ENCODE results near the gene TXNRD2.

The TXNRD2 gene

DNA sequence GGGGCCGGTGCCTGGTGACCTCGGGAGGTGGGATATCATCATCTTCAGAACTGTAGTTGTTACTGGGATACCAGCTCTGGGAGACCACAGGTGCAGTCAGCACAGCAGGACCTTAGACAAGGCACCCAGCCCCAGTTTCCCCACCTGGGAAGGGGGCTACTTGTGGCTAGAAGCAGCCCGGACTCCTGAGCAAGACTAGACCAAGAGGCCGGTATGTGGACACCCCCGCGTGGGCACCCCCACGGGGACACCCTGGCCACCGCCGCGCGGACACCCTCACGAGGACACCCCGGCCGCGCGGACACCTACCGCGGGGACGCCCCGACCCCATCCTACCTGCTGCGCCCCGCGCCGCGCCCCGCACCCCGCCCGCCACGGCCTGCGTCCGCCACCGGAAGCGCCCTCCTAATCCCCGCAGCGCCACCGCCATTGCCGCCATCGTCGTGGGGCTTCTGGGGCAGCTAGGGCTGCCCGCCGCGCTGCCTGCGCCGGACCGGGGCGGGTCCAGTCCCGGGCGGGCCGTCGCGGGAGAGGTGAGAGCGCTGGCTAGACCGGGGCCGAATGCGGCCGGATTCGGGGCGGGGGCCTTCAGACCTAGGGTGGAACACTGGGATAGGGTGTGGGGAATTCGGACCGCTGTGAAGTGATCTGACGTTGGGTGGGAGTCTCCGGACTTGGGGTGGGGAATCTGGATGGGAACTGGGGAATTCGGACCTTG is at the start of gene TXNRD2, which contains the start of gene COMT:
Gene TXNRD2 (minus strand): TSS at position 454 of the 718 bp plus-strand sequence. CDS start 15 bp downstream, at position 439.
Gene COMT (plus strand): TSS at position 408 of the 718 bp plus-strand sequence. CDS start 20,755 bp downstream, outside the sequence.
- no peak for DNase-seq

DNA sequence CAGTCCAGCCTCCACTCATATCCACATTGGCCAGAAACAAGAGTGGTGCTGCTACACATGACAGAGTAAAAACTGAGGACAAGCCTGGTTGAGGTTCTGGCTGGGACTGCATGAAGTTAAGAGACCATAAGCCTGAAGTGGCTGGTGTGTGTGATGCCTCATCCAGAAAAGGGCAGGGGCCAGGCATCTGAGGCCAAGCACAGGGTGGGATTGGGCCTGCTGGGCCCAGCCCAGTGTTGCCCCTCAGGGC is 49.7 kb upstream of the TXNRD2 start:
- no peak for DNase-seq

DNA sequence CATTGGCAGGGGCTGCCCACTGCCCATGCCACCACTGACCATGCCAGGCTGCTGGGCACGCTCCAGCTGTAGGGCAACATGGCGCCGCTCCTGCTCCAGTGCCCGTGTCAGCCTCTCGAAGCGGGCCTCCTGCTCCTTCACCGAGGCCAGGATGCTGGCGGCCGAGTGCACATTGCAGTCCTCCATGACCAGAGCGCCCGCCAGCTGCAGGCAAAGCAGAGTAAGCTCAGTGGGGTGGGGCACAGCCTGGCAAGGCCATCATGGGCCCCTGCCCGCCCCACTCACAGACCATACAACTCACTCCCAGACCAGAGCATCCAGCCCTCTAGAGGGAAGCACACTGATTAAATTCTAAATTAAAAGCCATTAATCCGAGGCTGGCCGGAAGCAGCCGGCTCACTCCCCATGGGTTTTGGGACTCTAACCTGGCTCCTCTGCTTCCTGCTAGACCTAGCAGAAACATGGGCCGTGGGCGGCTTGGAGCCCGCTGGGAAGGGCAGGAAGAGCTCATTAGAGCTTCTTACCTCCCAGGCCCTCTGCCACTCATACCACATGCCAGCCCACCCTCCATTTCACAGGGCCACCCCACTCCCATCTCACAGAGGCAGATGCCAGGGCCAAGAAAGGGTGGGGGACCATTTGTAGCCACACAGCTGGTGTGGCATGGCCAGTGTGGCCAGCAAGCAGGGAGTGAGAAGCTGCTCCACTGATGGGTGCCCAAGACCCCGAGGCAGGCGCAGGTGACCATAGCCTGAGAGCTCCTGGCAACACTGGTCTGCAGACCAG is 49.2 kb upstream of the TXNRD2 start:
- DNase-seq = no peak

DNA sequence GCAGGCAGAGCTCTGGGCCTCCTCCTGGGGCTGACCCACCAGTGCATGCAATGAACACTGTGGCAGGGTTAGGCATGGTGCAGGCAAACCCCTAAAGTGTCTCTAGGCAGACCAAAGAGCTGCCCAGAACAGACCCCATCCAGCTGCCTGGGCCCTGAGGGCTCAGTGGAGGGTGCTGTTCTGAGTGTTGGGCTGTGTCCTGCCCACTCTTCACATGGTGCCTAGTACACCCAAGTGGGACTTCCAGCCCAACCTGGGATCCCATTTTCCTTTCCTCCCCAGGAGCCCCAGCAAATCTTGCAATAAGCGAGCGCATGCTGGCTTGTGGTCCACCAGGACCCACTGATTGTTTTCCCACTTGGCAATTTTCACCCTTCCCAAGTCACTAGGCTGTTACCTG is 48.6 kb upstream of the TXNRD2 start:
- no peak for DNase-seq

DNA sequence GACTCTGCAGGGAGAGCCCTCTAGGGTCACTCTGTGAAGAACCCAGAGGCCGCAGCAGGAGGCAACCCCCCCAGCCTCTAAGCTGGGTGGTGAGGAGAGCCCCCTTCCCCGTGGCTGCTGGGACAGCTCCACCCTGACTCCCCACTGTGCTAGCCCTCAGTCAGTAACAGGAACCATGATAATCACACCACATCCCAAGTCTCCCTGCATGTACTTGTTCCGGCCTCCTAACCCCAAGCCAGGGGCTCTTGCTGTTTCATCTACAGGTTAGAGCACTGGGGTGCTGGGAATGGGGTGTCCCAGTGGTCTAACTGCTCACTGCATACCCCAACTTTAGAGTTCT is 48.1 kb upstream of the TXNRD2 start:
- no peak for DNase-seq

DNA sequence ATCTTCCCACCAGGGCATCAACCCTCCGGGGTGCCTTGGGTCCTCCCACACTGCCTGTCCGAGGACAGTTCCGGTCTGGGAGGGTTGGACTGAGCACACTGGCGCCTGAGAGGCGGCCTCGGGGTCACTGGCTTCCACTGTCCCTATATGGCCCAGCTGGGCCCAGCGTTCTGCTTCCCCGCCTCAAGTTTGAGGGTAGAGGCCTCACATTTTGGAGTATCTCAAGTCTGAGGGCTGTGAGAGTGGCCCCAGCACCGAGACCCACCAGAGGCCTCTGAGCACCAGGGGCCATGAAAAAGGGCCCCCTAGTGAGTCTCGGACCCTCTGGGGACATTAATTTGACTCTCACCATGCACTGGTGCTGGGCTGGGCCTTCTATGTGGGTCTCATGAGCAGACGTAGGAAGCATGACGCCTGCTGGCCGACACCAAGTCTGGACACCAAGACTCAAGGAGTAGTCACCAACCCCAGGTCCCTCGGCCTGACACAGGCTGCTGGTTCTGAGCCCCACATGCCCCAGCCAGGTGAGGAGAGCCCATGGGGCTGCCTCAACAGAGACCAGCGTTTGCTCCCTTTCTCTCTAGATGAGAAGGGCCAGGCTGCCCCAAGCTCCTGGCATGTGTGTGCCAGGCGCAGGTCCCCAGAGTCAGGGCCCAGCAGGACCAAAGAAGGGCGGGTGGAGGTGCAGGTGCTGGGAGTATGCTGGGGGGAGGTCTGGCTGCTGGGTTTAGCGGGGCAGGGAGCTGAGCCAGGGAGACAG is 47.5 kb upstream of the TXNRD2 start:
- DNase-seq = no peak

DNA sequence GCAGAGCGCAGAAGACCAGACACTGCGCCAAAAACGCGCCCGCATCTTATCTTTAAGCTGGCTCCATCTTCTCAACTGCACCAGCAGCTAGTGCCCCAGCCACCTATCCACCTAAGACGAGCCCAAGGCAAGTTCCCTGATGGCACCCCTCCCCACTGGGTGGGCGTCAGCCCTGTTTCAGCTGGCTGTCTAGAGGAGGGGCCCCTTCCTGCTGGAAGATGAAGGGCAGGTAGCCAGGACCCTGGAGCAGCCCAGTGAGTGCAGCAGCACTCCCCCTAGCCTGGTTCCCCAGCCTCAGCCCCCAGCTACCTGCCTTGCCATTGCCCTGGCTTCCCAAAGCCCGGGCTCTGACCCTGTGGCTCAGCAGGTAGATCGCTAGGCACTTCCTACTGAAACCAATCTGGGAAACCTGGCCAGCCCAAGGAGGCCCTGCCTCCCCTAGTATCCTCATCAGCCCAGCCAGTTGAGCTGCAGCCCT is 46.8 kb upstream of the TXNRD2 start:
- no peak for DNase-seq

DNA sequence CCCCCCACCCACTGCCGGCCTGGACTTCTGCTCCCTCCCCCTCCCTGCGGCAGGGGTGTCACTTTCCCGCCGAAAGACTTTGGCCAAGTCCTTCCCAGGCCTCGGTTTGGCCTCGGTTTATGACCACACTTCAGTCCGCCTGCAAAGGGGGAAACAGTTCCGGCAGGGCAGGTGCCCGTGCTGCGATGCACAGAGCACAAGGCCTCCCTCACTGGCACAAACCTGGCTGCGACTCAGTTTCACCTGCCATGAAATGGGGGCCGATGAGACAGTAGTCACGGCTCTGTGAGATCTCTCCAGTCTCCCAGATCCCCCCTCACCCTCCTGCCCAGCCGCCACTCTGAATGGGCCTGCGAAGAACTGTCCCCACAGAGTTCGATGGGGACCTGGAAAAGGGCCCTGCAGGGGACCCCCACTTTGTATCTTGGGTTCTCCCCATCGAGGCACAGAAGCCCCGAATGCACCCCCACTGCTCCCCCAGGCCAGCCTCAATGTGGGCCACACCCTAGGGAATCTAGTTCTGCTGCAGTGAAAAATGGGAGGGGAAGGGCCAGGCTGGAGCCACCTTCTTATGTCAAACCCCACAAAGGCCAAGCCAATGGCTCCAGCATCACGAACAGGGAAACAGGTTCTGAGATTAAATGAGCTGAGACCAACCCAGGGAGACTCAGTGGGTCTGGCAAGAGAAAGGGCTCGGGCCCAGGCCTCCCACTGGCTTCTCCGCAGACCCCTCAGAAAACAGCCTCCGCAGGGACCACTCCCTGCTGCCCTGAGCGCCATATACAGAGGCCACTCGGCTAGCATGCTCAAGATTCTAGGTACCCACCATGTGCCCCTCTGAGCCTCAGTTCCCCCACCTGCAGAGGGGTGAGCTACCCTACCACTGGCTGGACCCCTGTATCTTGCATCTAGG is 46.0 kb upstream of the TXNRD2 start:
- no peak for DNase-seq

DNA sequence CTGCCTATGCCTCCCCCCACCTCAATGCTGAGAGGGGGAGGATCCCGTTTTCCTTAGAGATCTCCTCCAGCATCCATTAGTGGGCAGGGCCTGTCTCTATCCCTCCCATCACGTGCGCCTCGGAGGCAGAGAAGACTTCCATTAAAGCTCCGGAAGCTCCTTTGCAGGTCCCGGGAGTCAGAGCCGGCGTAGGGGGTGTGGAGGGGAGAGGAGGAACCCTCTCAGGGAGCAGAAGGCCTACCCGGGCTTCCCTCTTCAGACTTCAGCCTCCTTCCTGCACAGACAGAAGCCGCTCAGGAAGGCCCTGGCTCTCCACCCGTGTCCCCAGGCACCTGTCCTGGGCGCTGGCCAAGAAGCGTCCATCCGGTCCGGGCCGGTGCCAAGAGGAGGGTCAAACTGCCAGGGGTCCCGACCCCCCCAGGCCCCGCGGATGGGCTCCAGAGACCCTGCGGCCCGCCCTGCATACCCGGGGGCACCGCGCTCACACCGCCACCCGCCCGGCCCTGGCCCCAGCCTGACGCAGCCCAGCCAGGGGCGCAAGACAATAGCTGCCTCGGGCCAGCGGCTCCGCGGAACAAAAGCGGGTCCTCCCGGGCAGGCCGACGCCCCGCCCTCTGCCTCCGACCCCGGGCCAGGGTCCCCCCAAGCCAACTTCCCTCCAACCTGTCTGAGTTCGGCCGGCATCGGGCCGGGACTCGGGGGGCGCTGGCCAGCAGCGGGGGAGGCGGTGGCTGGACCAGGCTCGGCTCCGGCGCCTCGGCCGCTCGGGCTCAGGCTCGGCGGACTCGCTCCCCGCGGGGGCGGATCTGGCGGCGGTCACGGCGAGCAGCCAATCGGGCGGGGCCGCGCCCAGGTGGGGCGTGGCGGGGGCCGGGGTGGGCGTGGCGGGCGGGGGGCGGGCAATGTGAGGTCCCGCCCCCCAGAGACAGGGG is 45.1 kb upstream of the TXNRD2 start:
- peak; percentile 40 for DNase-seq

DNA sequence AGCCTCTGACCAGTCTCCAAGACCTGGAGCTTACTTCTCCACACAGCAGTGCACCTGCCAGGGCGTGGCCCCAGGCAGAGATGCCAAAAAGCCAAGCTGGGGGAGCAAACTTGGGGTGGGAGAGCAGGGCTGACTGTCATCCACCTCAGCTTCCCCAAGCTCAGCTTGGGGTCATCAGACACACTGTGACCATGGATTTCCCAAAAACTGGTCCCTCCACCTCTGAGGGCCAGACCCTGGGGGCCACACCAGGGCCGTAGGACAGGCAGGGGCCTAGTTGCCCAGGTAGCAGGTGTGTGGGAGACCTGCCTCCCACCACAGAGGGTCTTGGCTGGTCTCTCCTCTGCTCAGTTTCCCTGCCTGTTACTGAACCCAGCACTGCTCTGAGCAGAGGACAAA is 44.4 kb upstream of the TXNRD2 start:
- no peak for DNase-seq

DNA sequence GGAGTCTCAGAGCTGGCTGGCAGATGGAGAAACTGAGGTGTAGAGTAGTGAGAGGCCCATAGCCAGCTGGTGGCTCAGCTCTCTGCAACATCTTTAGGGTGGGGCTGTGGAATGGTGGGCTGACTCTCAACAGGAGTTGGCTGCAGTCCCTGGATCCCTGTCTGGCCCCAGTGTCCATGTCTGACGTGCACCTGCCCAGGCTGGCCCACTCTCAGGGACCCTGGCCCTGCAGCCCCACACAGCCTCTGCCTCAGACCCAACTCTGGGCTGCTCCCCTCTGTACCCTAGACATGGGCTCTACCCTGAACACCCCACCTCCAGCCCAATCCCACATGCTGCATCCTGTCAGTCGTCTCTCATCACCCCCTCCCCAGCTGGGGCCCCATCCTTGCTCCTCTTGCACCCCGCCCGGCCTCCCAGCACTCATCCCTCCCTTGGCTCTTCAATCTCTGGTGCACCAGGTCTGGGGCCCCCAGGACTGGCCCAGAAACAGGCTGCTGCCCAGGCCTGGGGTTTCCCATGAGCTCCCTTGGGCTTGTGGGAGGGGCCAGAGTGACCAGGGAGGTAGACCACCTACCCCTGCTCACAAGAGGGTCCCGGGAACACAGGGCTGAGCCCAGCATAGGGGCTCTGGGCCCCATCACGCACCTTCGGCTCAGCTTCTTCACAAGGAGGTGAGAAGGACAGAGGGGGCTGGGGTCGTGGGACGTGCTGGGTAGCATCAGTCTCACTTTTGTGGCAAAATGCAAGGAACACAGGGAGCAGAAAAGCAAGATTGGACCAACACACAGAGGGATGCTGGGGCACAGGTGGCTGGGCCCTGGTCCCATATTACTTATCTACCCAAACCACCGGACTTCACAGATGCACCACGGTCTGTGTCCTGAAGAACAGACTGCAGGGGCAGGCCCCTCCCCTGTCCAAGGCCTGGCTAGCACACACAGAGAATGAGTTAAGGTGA is 43.5 kb upstream of the TXNRD2 start:
- no peak for DNase-seq

DNA sequence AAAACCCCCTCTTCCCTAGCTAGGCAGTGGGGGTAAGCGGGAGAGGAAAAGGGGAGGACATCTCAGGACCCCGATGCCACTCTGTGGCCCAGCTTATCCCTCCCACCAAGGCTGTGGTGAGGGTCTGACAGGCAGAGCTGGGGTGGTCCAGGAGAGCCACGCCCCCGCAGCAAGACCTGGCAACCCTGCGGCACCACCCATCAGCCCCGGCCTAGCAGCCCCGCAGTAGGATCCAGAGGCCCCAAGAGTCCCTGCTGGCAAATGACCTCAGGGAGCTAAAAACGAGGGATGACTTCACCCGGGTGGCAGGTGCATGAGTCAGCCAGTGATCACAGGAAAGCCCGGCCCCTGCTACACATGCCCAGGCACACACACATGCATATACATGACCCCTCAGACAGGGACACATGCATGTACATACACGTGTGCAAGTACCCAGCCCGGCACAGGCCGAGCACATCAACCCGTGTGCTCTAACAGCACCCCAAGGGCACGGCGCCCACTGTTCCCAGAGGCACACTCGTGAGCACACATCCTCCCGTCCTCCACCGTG is 42.7 kb upstream of the TXNRD2 start:
- DNase-seq = no peak

DNA sequence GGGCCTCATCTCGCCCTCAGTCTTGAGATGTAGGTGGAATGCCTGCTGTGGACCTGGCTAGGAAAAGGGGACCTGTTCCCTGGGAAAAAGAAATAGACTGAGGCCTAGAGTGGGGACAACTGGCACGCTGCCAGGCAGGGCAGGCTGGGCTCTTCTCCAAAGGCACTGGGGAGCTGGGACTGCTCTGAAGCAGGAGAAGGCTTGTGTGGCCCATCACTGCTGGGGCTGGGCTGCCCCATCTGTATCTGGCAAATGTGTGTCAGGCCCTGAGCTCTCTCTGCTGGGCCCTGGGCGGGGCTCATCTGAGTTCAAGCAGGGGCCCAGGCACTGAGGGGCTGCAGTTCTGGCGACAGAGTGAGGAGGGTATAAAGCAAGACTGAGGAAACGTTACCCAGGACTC is 42.1 kb upstream of the TXNRD2 start:
- DNase-seq = no peak

DNA sequence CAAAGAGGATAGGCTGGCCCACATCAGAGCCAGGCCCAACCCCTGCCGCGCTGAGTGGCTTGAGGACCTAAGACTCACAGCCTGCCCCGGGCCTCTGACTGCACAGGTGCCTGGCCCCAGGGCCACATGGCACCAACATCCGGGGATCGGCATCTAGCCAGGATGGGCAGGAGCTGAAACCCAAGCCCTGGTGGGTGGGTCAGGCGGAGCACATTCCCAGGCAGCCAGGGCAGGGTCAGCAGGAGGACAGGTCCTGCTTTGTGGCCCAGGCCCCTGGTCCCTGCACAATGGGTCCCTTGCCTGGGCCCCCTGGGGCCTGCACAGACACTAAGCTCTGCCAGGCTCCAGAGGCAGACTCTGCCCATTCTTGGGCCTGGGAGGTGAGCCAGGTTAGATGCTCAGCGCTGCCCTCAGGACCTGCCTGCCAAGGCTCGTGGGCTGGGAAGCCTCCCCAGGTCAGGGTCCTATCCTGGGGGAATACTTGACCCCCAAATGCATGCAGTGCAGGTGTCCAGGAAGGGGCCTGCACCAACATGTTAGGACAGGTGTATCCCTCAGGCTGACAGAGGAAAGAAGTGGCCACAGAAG is 41.5 kb upstream of the TXNRD2 start:
- no peak for DNase-seq

DNA sequence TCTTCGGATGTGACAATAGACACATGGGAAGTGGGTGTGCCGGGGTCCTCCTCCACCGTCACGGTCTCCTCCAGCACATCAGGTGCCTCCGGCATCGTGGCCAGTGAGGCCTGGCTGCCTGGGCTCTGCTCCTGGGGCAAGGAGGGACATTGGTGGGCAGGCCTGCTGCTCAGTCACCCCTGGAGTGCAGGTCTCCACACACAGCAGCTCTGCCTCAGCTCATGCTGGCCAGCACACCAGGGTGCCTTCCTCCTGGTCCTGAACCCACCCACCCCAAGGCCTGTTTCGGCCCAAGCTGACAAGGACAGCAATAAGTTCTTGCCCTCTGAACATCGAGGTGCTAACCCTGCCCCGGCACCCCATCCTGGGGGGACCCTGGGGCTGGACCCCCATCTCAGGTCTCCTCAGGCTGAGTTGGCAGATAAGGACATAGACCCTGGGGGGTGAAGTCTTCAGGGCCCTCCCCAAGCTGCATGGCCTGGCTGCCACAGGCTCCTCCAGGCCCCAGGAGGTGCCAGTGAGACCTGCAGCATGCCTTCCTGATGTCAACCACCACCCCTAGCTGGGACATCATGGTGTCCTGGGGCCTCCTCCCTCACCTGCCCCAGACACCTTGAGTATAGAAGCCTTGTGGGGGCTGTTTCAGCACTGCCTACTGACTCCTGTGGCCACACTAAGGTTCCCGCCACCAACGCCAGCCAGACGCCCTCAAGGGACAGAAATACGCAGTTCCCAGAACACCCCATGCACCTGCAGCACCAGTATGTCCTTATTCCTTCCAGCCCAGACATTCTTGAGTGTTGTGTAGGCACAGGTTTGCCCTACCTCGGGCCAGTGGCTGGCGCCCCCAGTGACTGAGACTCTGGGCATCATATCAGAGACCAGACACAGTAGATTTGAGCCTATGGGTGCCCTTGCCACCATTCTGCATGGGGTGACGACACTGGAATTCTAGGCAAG is 40.6 kb upstream of the TXNRD2 start:
- DNase-seq = no peak

DNA sequence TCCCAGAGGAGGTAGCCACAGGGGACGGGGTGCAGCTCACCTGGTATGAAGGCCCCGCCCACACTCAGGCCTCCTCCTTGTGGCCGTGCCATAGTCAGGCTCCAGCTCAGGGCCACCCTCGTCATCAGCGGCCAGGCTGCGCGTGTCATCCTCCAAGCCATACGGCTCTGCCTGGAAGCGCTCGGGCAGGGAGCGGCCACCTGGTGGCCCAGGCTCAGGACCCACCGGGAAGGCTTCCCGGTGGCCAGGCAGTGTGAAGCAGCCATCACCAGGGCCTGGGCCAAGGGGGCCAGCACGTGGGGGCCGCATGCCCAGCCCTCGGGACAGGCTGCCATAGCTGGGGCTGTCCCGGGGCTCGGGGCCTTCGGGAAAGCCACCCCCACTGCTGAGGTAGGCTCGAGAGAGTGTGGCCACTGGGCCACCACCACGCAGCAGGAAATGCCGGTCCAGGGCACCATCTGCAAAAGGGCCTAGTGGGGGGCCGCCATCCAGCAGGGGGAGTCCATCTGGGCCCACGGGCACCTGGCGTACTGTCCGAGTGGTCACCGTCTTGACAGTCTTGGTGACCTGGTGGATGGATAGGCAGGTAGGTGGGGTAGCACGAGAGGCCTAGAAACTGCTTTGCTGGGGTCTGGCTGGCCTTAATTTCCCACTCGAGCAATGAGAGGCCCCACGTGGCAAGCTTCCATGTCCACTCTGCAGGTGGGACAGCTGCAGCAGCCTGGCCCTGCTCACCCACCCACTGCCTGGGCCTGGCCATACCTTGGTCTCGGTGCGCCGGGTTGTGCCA is 39.7 kb upstream of the TXNRD2 start:
- DNase-seq = no peak

DNA sequence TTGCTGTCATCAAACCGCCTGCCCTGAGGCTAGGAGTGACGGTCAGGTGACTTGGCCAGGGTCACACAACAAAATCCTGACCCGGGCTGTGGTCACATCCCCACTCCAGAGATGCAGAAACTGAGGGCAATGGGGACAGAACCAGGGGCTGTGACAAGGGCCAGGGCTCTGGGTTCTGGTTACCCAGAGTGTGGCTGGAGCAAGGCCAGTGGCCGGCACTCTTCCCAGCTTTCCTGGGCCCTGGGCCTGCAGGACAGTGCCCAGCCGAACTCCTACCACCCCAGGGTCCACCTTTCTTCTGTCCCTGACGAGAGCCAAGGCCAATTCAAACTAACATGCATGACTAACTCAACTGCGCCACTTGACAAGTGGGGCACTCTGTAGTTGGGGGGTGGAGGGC is 39.1 kb upstream of the TXNRD2 start:
- no peak for DNase-seq

All from DMS79 (cell line).